ENCODE data around the gene FAM193B. TPM values are rescaled to one million over a fixed set of nuclear protein-coding genes. Genes with fewer than 3 reads are reported as not detected.

FAM193B gene
- total and polyA plus RNA-seq, 9 of the 15 experiments (the other 6 are each of a cell fraction or from before 2014, with no cell fraction given) = 4.4 to 76.4 (median 37.3) TPM

GRCh38 chr5:177496070-177496726 is 58.2 kb downstream of the FAM193B start (continued):
- TF ChIP-seq ZBTB40 (IDR thresholded peaks at IDR 0.05) (peak; percentile 33; the same call in 1 of the 2 replicates), ZBTB40 (CRISPR knock-in tag; IDR thresholded peaks at IDR 0.05) (no peak), MCM3 (IDR thresholded peaks at IDR 0.05) (no peak), MXD1 (CRISPR knock-in tag; IDR thresholded peaks at IDR 0.05; ENCODE audit: borderline replicate concordance, poor library complexity, severe bottlenecking) (no peak), ZNF639 (CRISPR knock-in tag; conservative IDR thresholded peaks at IDR 0.05 in 1 of 2, IDR thresholded peaks at IDR 0.05 in 1 of 2) (peak in 1 of 2 experiments; percentile 28; a peak in 2 of 4 replicates), ZKSCAN1 (IDR thresholded peaks at IDR 0.05; ENCODE audit: low read depth, low read length) (no peak), FOSL1 (tag; conservative IDR thresholded peaks at IDR 0.05) (no peak), CHCHD3 (CRISPR knock-in tag; IDR thresholded peaks at IDR 0.05) (no peak), ATF2 (CRISPR knock-in tag; IDR thresholded peaks at IDR 0.05) (no peak), CCNT2 (IDR thresholded peaks at IDR 0.05; ENCODE audit: borderline replicate concordance, extremely low read depth, insufficient read length, low read depth, low read length) (no peak), MEIS2 (IDR thresholded peaks at IDR 0.05; ENCODE audit: partially characterized antibody) (no peak), RFX1 (IDR thresholded peaks at IDR 0.05) (no peak), BRD4 (IDR thresholded peaks at IDR 0.05) (no peak), PKNOX1 (IDR thresholded peaks at IDR 0.05) (no peak)

Data from K562 (cell line).